HG03060 (cell line): Measurements from ENCODE around the gene MYO15A.

Source experiments
- ATAC-seq: cut with Tn5 transposase; IDR thresholded peaks from one replicate; pipeline ENCODE4 v1.9.1; 2021; ENCODE audit warnings: low read depth, moderate number of reproducible peaks; ENCODE audit not compliant: unreplicated experiment

MYO15A gene

GRCh38 chr17:18100616-18101015, 7.9 kb upstream of the MYO15A start:
- no peak for ATAC-seq

- no peak for ATAC-seq
Measured at GRCh38 chr17:18101828-18102227, 6.7 kb upstream of the MYO15A start.

- no peak for ATAC-seq
Measured at GRCh38 chr17:18102640-18103039, 5.9 kb upstream of the MYO15A start.

GRCh38 chr17:18105027-18105426, 3.5 kb upstream of the MYO15A start:
- ATAC-seq, result no peak

GRCh38 chr17:18105595-18105994, 3.0 kb upstream of the MYO15A start:
- no peak for ATAC-seq

GRCh38 chr17:18106211-18106610, 2.3 kb upstream of the MYO15A start:
- no peak for ATAC-seq

GRCh38 chr17:18107061-18107790, 1.3 kb upstream of the MYO15A start:
- no peak for ATAC-seq

GRCh38 chr17:18107971-18108370, 585 bp upstream of the MYO15A start:
- no peak for ATAC-seq

- no peak for ATAC-seq
Measured at GRCh38 chr17:18109935-18110485, 1.5 kb downstream of the MYO15A start.

GRCh38 chr17:18110636-18111145, 2.1 kb downstream of the MYO15A start:
- no peak for ATAC-seq

GRCh38 chr17:18111330-18111971, 2.9 kb downstream of the MYO15A start:
- ATAC-seq, result no peak

- no peak for ATAC-seq
Measured at GRCh38 chr17:18115517-18115916, 7.0 kb downstream of the MYO15A start.

- ATAC-seq, result no peak
Measured at GRCh38 chr17:18116078-18116477, 7.5 kb downstream of the MYO15A start.

- no peak for ATAC-seq
Measured at GRCh38 chr17:18117533-18117932, 9.0 kb downstream of the MYO15A start.

GRCh38 chr17:18117982-18118975, 9.7 kb downstream of the MYO15A start:
- ATAC-seq, result no peak

GRCh38 chr17:18119166-18119745, 10.7 kb downstream of the MYO15A start:
- ATAC-seq, result no peak

- no peak for ATAC-seq
Measured at GRCh38 chr17:18119938-18120337, 11.4 kb downstream of the MYO15A start.

GRCh38 chr17:18120461-18121017, 12.0 kb downstream of the MYO15A start:
- ATAC-seq, result no peak

- ATAC-seq, result no peak
Measured at GRCh38 chr17:18121144-18121910, 12.8 kb downstream of the MYO15A start.
